Fibroblast of lung (primary cell): ENCODE results near the gene LIM2. TPM values are rescaled to one million over a fixed set of nuclear protein-coding genes. Genes with fewer than 3 reads are reported as not detected.

Experiments used
- DNase-seq, 2 donors: peaks; one replicate each; pipeline versions ENCODE4 v3.0.0 to v3.0.0-alpha.2; 2010; ENCODE audit warnings: low read depth in 2 of 2
- H2AFZ ChIP-seq: 2 replicates; pipeline ENCODE4 v1.5.1; 2012; ENCODE audit warnings: low read length, control low read depth, inconsistent platforms
- H3K27ac ChIP-seq: 2 replicates; pipeline ENCODE4 v1.5.1; 2011; ENCODE audit warnings: low read length, control low read depth; ENCODE audit not compliant: insufficient read depth
- H3K27me3 ChIP-seq: 2 replicates; pipeline ENCODE4 v1.5.1; 2011; ENCODE audit warnings: mild to moderate bottlenecking, low read length; ENCODE audit not compliant: control insufficient read depth, insufficient read depth
- H3K36me3 ChIP-seq: 2 replicates; pipeline ENCODE4 v1.5.1; 2011; ENCODE audit warnings: low read length; ENCODE audit not compliant: control insufficient read depth, insufficient read depth
- H3K4me1 ChIP-seq: 2 replicates; pipeline ENCODE4 v1.5.1; 2011; ENCODE audit warnings: low read length; ENCODE audit not compliant: control insufficient read depth, insufficient read depth; ENCODE audit errors: extremely low read depth
- H3K4me2 ChIP-seq: 2 replicates; pipeline ENCODE4 v1.5.1; 2011; ENCODE audit warnings: low read length, control low read depth; ENCODE audit not compliant: insufficient read depth; ENCODE audit errors: extremely low read depth
- H3K4me3 ChIP-seq, 4 experiments: fragments of 200-600 bp in 1 of 4; sonication (generic) in 1 of 4; replicated peaks in 1 of 4; 2 replicates each; pipeline ENCODE4 v1.5.1; 2011 to 2016; ENCODE audit warnings: low read length in 4 of 4, low read depth in 3 of 4, mild to moderate bottlenecking in 3 of 4, control low read depth in 2 of 4, inconsistent platforms in 1 of 4, mixed read lengths in 1 of 4; ENCODE audit not compliant: insufficient read depth in 1 of 4; ENCODE audit errors: control extremely low read depth in 1 of 4
- H3K79me2 ChIP-seq: 2 replicates; pipeline ENCODE4 v1.5.1; 2012; ENCODE audit warnings: mild to moderate bottlenecking, low read length, inconsistent platforms; ENCODE audit not compliant: control insufficient read depth, insufficient read depth
- H3K9ac ChIP-seq: 2 replicates; pipeline ENCODE4 v1.5.1; 2011; ENCODE audit warnings: mild to moderate bottlenecking, low read length, control low read depth; ENCODE audit not compliant: insufficient read depth
- H3K9me3 ChIP-seq: 2 replicates; pipeline ENCODE4 v1.5.1; 2012; ENCODE audit warnings: low read depth, low read length; ENCODE audit not compliant: control insufficient read depth, insufficient read depth
- H4K20me1 ChIP-seq: 2 replicates; pipeline ENCODE4 v1.5.1; 2011; ENCODE audit warnings: low read length; ENCODE audit not compliant: control insufficient read depth, insufficient read depth; ENCODE audit errors: extremely low read depth
- CTCF ChIP-seq, 2 donors: IDR thresholded peaks in 1 of 2; conservative IDR thresholded peaks in 1 of 2; 1 replicate in 1 of 2; 2 replicates in 1 of 2; pipeline ENCODE4 v1.5.1; 2011 to 2012; ENCODE audit warnings: low read length in 2 of 2, control low read depth in 1 of 2, inconsistent platforms in 1 of 2, low read depth in 1 of 2, mild to moderate bottlenecking in 1 of 2
- EZH2 ChIP-seq: IDR thresholded peaks from 2 replicates; pipeline ENCODE4 v1.5.1; 2012; ENCODE audit warnings: low read length, control low read depth, mild to moderate bottlenecking; ENCODE audit errors: missing control alignments
- polyA plus RNA-seq, 2 donors: library from polyadenylated mRNA; depleted of rRNA in 1 of 2; stranded (reverse) in 1 of 2; unstranded in 1 of 2; fragments of >200 nt; gene quantifications; 2 replicates each; pipeline ENCODE4 v1.2.1, GENCODE V29; 2011 to 2012; ENCODE audit warnings: missing spikeins in 1 of 2
- total RNA-seq: library from RNA; depleted of rRNA; stranded (reverse); fragments of >200 nt; gene quantifications from 2 replicates; pipeline ENCODE4 v1.2.1, GENCODE V29; 2014

Gene LIM2
- total and polyA plus RNA-seq, 2 donors (not counting 1 experiment from before 2014, with no cell fraction given) = not detected

- H3K27me3 ChIP-seq = no peaks in the 10 kb centered on the region
- H3K79me2 ChIP-seq = no peaks in the 10 kb centered on the region
- H3K4me3 ChIP-seq = peak overlapping the region; percentile 50 to 64 (median 56)
- H3K9me3 ChIP-seq = no peaks in the 10 kb centered on the region
- H3K4me1 ChIP-seq = peaks cover 6% of the 10 kb centered on the region
- H3K36me3 ChIP-seq = no peaks in the 10 kb centered on the region
- H3K27ac ChIP-seq = peak overlapping the region; percentile 85
- DNase-seq = peak; percentile 98 to 99
- H4K20me1 ChIP-seq = no peaks in the 10 kb centered on the region
- peak overlapping the region; percentile 84 for H2AFZ ChIP-seq
- peak overlapping the region; percentile 92 for H3K4me2 ChIP-seq
- H3K9ac ChIP-seq = peak overlapping the region; percentile 40
- TF ChIP-seq EZH2 (no peak), CTCF (conservative IDR thresholded peaks at IDR 0.05 in 1 of 2, IDR thresholded peaks at IDR 0.05 in 1 of 2; ENCODE audit: low read depth in 1 of 2, low read length in 2 of 2) (peak; percentile 7 to 17)
Observed at GRCh38 chr19:51394050-51394836, 6.5 kb upstream of the LIM2 start.

- peaks cover 6% of the 10 kb centered on the region for H3K4me1 ChIP-seq
- no peaks in the 10 kb centered on the region for H4K20me1 ChIP-seq
- TF ChIP-seq CTCF (conservative IDR thresholded peaks at IDR 0.05 in 1 of 2, IDR thresholded peaks at IDR 0.05 in 1 of 2; ENCODE audit: low read depth in 1 of 2, low read length in 2 of 2) (no peak), EZH2 (no peak)
Observed at GRCh38 chr19:51392701-51393100, 4.9 kb upstream of the LIM2 start.

GRCh38 chr19:51391073-51391611 lies 3.4 kb upstream of the LIM2 start:
- H3K27me3 ChIP-seq = no peaks in the 10 kb centered on the region
- no peak overlapping the region for H2AFZ ChIP-seq
- no peak overlapping the region for H3K9ac ChIP-seq
- H3K4me2 ChIP-seq = no peak overlapping the region
- H3K4me3 ChIP-seq = no peak overlapping the region
- H3K9me3 ChIP-seq = no peaks in the 10 kb centered on the region
- no peak overlapping the region for H3K27ac ChIP-seq
- H3K36me3 ChIP-seq = no peaks in the 10 kb centered on the region
- DNase-seq = no peak
- TF ChIP-seq EZH2 (no peak), CTCF (conservative IDR thresholded peaks at IDR 0.05 in 1 of 2, IDR thresholded peaks at IDR 0.05 in 1 of 2; ENCODE audit: low read depth in 1 of 2, low read length in 2 of 2) (no peak)
- peaks cover 6% of the 10 kb centered on the region for H3K4me1 ChIP-seq
- H3K79me2 ChIP-seq = no peaks in the 10 kb centered on the region
- no peaks in the 10 kb centered on the region for H4K20me1 ChIP-seq

More at GRCh38 chr19:51392701-51393100, 4.9 kb upstream of the LIM2 start:
- Histone ChIP-seq H3K27ac (no peak overlapping the region), H3K4me2 (no peak overlapping the region), H3K4me3 (no peak overlapping the region), H3K9me3 (no peaks in the 10 kb centered on the region), H3K9ac (no peak overlapping the region), H3K36me3 (no peaks in the 10 kb centered on the region), H3K27me3 (no peaks in the 10 kb centered on the region), H3K79me2 (no peaks in the 10 kb centered on the region), H2AFZ (no peak overlapping the region)
- no peak for DNase-seq
